A549 (cell line): ENCODE measurements around the gene SPANXD. TPM values are rescaled to one million over a fixed set of nuclear protein-coding genes. Genes with fewer than 3 reads are reported as not detected.

Source experiments
- ATAC-seq, 2 experiments: fragments of 200-7000 bp in 1 of 2; fragments of >200 bp in 1 of 2; cut with Nextera tagmentation in 1 of 2; cut with Tn5 transposase in 1 of 2; 3 replicates each; pipeline versions ENCODE4 v1.8.0 to v1.9.1; 2018 to 2020; ENCODE audit warnings: mild to moderate bottlenecking in 1 of 2, moderate library complexity in 1 of 2
- CTCF ChIA-PET: fragments of 300-600 bp; sonication (Branson Sonifier 250); formaldehyde crosslinking; extraction: SDS; loops from one replicate; lab custom pipeline; 2021; ENCODE audit warnings: antibody characterized with exemption, inconsistent platforms; lab: Yijun Ruan, JAX
- POLR2A ChIA-PET: fragments of 350-600 bp; formaldehyde crosslinking; extraction: SDS; loops from one replicate; lab custom pipeline; 2021; ENCODE audit warnings: antibody characterized with exemption, inconsistent platforms; lab: Yijun Ruan, JAX
- DNase-seq, 2 experiments: peaks; one replicate each; pipeline versions ENCODE4 v3.0.0 to v3.0.0-alpha.2; 2011 to 2016; ENCODE audit warnings: low read depth in 1 of 2, low spot score in 1 of 2
- FAIRE-seq: peaks from 2 replicates; lab custom pipeline; 2011; peaks lifted over from hg19 to GRCh38; lab: Jason Lieb, UNC
- H3K27ac ChIP-seq, 2 experiments: fragments of >200 bp; sonication (Bioruptor Twin); formaldehyde crosslinking; 3 replicates each; pipeline ENCODE4 v1.5.1; 2016 to 2017
- H3K4me1 ChIP-seq: fragments of >200 bp; sonication (Bioruptor Twin); formaldehyde crosslinking; 3 replicates; pipeline ENCODE4 v1.6.1; 2016
- H3K4me2 ChIP-seq: fragments of >200 bp; sonication (Bioruptor Twin); formaldehyde crosslinking; 3 replicates; pipeline ENCODE4 v1.6.1; 2016
- H3K4me3 ChIP-seq: fragments of >200 bp; sonication (Bioruptor Twin); formaldehyde crosslinking; 3 replicates; pipeline ENCODE4 v1.5.1; 2016
- H3K9me3 ChIP-seq: fragments of >200 bp; sonication (Bioruptor Twin); formaldehyde crosslinking; 3 replicates; pipeline ENCODE4 v1.6.1; 2016
- BHLHE40 ChIP-seq: IDR thresholded peaks from 2 replicates; pipeline ENCODE4 v1.6.1; 2012; ENCODE audit warnings: low read depth, low read length, inconsistent platforms
- CBX2 ChIP-seq: fragments of 200-600 bp; sonication (generic); IDR thresholded peaks from 2 replicates; pipeline ENCODE4 v1.6.1; 2016; ENCODE audit warnings: low read depth, mild to moderate bottlenecking, borderline replicate concordance
- CHD4 ChIP-seq: fragments of 200-600 bp; sonication (generic); IDR thresholded peaks from 2 replicates; pipeline ENCODE4 v1.6.1; 2016; ENCODE audit warnings: antibody characterized with exemption, mild to moderate bottlenecking, borderline replicate concordance
- EHF ChIP-seq: fragments of 250-450 bp; sonication (Bioruptor Pico); IDR thresholded peaks from 2 replicates; pipeline ENCODE4 v1.5.0; 2020; ENCODE audit warnings: mild to moderate bottlenecking
- FOXS1 ChIP-seq: fragments of 250-450 bp; sonication (Bioruptor Pico); IDR thresholded peaks from 2 replicates; pipeline ENCODE4 v1.5.0; 2020; ENCODE audit warnings: mild to moderate bottlenecking, moderate library complexity
- MAFK ChIP-seq: fragments of 450-650 bp; IDR thresholded peaks from 2 replicates; pipeline ENCODE4 v1.6.1; 2014; ENCODE audit not compliant: partially characterized antibody
- NPAS2 ChIP-seq: fragments of 250-450 bp; sonication (Bioruptor Pico); IDR thresholded peaks from 2 replicates; pipeline ENCODE4 v1.8.0; 2022; ENCODE audit warnings: mild to moderate bottlenecking, moderate library complexity, borderline replicate concordance
- NR3C1 ChIP-seq: fragments of >200 bp; sonication (Bioruptor Twin); formaldehyde crosslinking; IDR thresholded peaks from 3 replicates; pipeline ENCODE4 v1.6.1; 2017
- RNF2 ChIP-seq: fragments of 200-600 bp; sonication (generic); IDR thresholded peaks from 2 replicates; pipeline ENCODE4 v1.6.1; 2016; ENCODE audit warnings: low read depth, mild to moderate bottlenecking, antibody characterized with exemption, moderate library complexity, borderline replicate concordance
- TP53 ChIP-seq: fragments of 250-450 bp; sonication (Bioruptor Pico); IDR thresholded peaks from 2 replicates; pipeline ENCODE4 v1.5.0; 2021; ENCODE audit warnings: mild to moderate bottlenecking, moderate library complexity
- ZC3H11A ChIP-seq: fragments of 450-650 bp; IDR thresholded peaks from 2 replicates; pipeline ENCODE4 v1.6.1; 2014; ENCODE audit warnings: antibody characterized with exemption, mild to moderate bottlenecking
- ZFP36 ChIP-seq: fragments of 450-650 bp; IDR thresholded peaks from 2 replicates; pipeline ENCODE4 v1.6.1; 2014; ENCODE audit warnings: borderline replicate concordance; ENCODE audit not compliant: partially characterized antibody
- ZSCAN20 ChIP-seq: fragments of 250-450 bp; sonication (Bioruptor Pico); IDR thresholded peaks from 2 replicates; pipeline ENCODE4 v1.8.0; 2022; ENCODE audit warnings: mild to moderate bottlenecking, moderate library complexity
- WGBS: methylation state at CpG from one replicate; pipeline ENCODE4 v1.1.6; 2017; ENCODE audit errors: missing lambda C conversion rate; 5-methylcytosine and 5-hydroxymethylcytosine counted together
- polyA plus RNA-seq, 4 experiments: library from polyadenylated mRNA; depleted of rRNA in 3 of 4; stranded (reverse); fragments of >200 nt; fragmentation: RNase III in 1 of 4; extraction: RNeasy Plus Mini Kit Qiagen cat#74134 plus additional on column Dnase treatment in 1 of 4; gene quantifications; 2 replicates in 3 of 4; 3 replicates in 1 of 4; pipeline ENCODE4 v1.2.3, GENCODE V29; 2011 to 2017
- TF ChIP-seq, protein P1 (sequence below): IDR thresholded peaks from 2 replicates; pipeline ENCODE4 v1.6.1; 2012
- TF ChIP-seq, protein P2 (sequence below): fragments of 200-600 bp; sonication (generic); IDR thresholded peaks from 2 replicates; pipeline ENCODE4 v1.6.1; 2016; ENCODE audit warnings: antibody characterized with exemption, mild to moderate bottlenecking, moderate library complexity
- TF ChIP-seq, protein P3 (sequence below): fragments of 250-450 bp; sonication (Bioruptor Pico); IDR thresholded peaks from 2 replicates; pipeline ENCODE4 v1.5.0; 2020; ENCODE audit warnings: low read depth, mild to moderate bottlenecking, moderate library complexity
- TF ChIP-seq, protein P4 (sequence below): fragments of >200 bp; sonication (Bioruptor Twin); formaldehyde crosslinking; IDR thresholded peaks from 2 replicates; pipeline ENCODE4 v1.6.1; 2016

The SPANXD gene
- polyA plus RNA-seq, 2 of the 4 experiments (the other 2 are of a cell fraction), result not detected

DNA sequence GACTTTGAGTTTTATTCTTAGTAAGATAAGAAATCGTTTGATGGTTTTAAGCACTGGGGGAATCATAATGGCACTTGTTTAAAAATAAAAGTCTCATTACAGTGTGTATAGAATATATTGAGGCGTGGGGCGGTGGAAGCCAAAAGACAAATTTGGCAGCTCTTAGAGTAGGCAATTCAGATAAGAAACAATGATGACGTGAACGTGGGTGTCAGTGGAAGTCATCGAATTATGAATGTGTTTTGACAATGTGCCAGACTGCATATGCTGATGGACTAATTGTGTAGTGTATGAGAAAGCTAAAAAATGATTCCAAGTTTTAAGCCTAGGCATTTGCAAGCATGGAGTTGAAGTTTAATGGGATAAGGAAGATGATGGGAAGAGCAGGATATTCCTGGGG is 35.8 kb downstream of the SPANXD start:
- ChIA-PET POLR2A (no interaction called here), CTCF (no interaction called here)
- no peak overlapping the region for H3K4me2 ChIP-seq
- ATAC-seq, result no peak
- H3K4me3 ChIP-seq, result no peak overlapping the region
- DNase-seq, result no peak
- H3K4me1 ChIP-seq, result no peaks in the 10 kb centered on the region
- no peak for TF ChIP-seq ZFP36
- TF ChIP-seq CHD4, result no peak
- TF ChIP-seq, protein P1, sequence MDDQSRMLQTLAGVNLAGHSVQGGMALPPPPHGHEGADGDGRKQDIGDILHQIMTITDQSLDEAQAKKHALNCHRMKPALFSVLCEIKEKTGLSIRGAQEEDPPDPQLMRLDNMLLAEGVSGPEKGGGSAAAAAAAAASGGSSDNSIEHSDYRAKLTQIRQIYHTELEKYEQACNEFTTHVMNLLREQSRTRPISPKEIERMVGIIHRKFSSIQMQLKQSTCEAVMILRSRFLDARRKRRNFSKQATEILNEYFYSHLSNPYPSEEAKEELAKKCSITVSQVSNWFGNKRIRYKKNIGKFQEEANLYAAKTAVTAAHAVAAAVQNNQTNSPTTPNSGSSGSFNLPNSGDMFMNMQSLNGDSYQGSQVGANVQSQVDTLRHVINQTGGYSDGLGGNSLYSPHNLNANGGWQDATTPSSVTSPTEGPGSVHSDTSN, result no peak
- TF ChIP-seq BHLHE40, result no peak
- no peak for TF ChIP-seq NR3C1
- TF ChIP-seq, protein P2, sequence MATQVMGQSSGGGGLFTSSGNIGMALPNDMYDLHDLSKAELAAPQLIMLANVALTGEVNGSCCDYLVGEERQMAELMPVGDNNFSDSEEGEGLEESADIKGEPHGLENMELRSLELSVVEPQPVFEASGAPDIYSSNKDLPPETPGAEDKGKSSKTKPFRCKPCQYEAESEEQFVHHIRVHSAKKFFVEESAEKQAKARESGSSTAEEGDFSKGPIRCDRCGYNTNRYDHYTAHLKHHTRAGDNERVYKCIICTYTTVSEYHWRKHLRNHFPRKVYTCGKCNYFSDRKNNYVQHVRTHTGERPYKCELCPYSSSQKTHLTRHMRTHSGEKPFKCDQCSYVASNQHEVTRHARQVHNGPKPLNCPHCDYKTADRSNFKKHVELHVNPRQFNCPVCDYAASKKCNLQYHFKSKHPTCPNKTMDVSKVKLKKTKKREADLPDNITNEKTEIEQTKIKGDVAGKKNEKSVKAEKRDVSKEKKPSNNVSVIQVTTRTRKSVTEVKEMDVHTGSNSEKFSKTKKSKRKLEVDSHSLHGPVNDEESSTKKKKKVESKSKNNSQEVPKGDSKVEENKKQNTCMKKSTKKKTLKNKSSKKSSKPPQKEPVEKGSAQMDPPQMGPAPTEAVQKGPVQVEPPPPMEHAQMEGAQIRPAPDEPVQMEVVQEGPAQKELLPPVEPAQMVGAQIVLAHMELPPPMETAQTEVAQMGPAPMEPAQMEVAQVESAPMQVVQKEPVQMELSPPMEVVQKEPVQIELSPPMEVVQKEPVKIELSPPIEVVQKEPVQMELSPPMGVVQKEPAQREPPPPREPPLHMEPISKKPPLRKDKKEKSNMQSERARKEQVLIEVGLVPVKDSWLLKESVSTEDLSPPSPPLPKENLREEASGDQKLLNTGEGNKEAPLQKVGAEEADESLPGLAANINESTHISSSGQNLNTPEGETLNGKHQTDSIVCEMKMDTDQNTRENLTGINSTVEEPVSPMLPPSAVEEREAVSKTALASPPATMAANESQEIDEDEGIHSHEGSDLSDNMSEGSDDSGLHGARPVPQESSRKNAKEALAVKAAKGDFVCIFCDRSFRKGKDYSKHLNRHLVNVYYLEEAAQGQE, result no peak
- TF ChIP-seq ZC3H11A, result no peak
- no peak for TF ChIP-seq EHF (CRISPR knock-in tag)
- H3K27ac ChIP-seq, result no peak overlapping the region
- 62% methylated on average over 6 of the region's 6 CpGs for WGBS
- FAIRE-seq, result no peak
- H3K9me3 ChIP-seq, result no peaks in the 10 kb centered on the region

DNA sequence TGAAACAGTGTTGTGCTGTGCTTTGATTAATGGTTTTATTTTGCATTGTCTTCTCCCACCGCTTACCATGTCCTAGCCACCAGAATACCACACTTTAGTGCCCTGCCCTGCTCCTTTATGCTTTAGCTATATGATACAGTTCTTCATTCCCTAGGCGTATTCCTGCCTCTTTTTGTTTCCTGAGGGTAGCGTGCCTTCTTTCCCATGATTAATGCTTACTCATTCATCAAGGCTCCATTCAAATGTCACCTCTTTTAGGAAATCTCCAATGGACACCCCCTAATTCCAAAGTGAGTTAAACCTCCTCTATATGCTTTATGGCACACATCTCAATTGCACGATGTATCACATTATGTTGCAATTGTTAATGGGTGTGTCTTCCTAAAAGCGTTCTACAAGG is 46.3 kb downstream of the SPANXD start:
- H3K27ac ChIP-seq, result no peak overlapping the region
- no peak for DNase-seq
- H3K4me1 ChIP-seq, result no peaks in the 10 kb centered on the region
- ChIA-PET CTCF (no interaction called here), POLR2A (no interaction called here)
- no peak for TF ChIP-seq MAFK
- no peak for TF ChIP-seq NPAS2 (CRISPR knock-in tag)
- TF ChIP-seq, protein P3, sequence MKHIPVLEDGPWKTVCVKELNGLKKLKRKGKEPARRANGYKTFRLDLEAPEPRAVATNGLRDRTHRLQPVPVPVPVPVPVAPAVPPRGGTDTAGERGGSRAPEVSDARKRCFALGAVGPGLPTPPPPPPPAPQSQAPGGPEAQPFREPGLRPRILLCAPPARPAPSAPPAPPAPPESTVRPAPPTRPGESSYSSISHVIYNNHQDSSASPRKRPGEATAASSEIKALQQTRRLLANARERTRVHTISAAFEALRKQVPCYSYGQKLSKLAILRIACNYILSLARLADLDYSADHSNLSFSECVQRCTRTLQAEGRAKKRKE, result no peak
- no peak for TF ChIP-seq RNF2
- TF ChIP-seq EHF (CRISPR knock-in tag), result no peak
- TF ChIP-seq ZSCAN20 (CRISPR knock-in tag), result no peak
- TF ChIP-seq, protein P4, sequence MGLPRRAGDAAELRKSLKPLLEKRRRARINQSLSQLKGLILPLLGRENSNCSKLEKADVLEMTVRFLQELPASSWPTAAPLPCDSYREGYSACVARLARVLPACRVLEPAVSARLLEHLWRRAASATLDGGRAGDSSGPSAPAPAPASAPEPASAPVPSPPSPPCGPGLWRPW, result no peak
- no peak for TF ChIP-seq CBX2
- TF ChIP-seq FOXS1, result no peak
- TF ChIP-seq TP53 (CRISPR knock-in tag), result no peak
- FAIRE-seq, result no peak
- no peaks in the 10 kb centered on the region for H3K9me3 ChIP-seq
- WGBS, result 77% methylated on average over 5 of the region's 5 CpGs
- no peak overlapping the region for H3K4me3 ChIP-seq
- no peak overlapping the region for H3K4me2 ChIP-seq
- no peak for ATAC-seq

Other genes starting within 250 kb of the SPANXD start
- gene SPANXA1, start 114.0 kb downstream of the SPANXD start, polyA plus RNA-seq (2011; rRNA removed), result not detected in 2 replicates
- 0.18 TPM in 1 of 3 replicates, not detected in the others for gene SPANXA1, start 114.0 kb downstream of the SPANXD start, polyA plus RNA-seq (2017; fragmentation: RNase III; extraction: RNeasy Plus Mini Kit Qiagen cat#74134 plus additional on column Dnase treatment)
- not detected in 2 replicates for gene SPANXA2, start 109.0 kb downstream of the SPANXD start, polyA plus RNA-seq (2011; rRNA removed)
- gene SPANXA2, start 109.0 kb downstream of the SPANXD start, polyA plus RNA-seq (2017; fragmentation: RNase III; extraction: RNeasy Plus Mini Kit Qiagen cat#74134 plus additional on column Dnase treatment), result 0.18 to 0.49 TPM in 2 of 3 replicates, not detected in the other
- gene MAGEC3, start 139.6 kb upstream of the SPANXD start, polyA plus RNA-seq (2011; rRNA removed), result not detected in 2 replicates
- gene MAGEC3, start 139.6 kb upstream of the SPANXD start, polyA plus RNA-seq (2017; fragmentation: RNase III; extraction: RNeasy Plus Mini Kit Qiagen cat#74134 plus additional on column Dnase treatment), result not detected in 3 replicates
- gene MAGEC1, start 205.2 kb upstream of the SPANXD start, polyA plus RNA-seq (2011; rRNA removed), result not detected in 2 replicates
- gene MAGEC1, start 205.2 kb upstream of the SPANXD start, polyA plus RNA-seq (2017; fragmentation: RNase III; extraction: RNeasy Plus Mini Kit Qiagen cat#74134 plus additional on column Dnase treatment), result not detected in 3 replicates